ENCODE data around the gene NUDT3.

GRCh38 chr6:34338377-34338776 lies 54.1 kb downstream of the NUDT3 start:
- TF ChIP-seq CTCF (IDR thresholded peaks at IDR 0.05) (no peak), POLR2AphosphoS5 (IDR thresholded peaks at IDR 0.05) (no peak), POLR2A (IDR thresholded peaks at IDR 0.05) (no peak)

Data from breast epithelium (tissue), 3 donors.